IPS DF 4.7 (cell line): ENCODE results near the gene NEK10.
A peak's percentile ranks its signal among the peaks of the same experiment; 100 is the strongest.
"Not testable (repeated sequence)": the region's sequence is repeated elsewhere in the genome, so short reads cannot be mapped to it uniquely, and the experiment has no call there.

Experiments
- DNase-seq: peaks from one replicate; pipeline ENCODE4 v3.0.0-alpha.2; 2013; ENCODE audit warnings: low spot score; ENCODE audit errors: extremely low read depth

The NEK10 gene

GRCh38 chr3:27368831-27369607 lies at the start of gene NEK10:
Gene NEK10, minus strand, starts transcription at chr3:27369383. Its CDS starts 16,501 bp downstream, at chr3:27352882.
- peak; percentile 81 for DNase-seq

- no peak for DNase-seq
Measured at GRCh38 chr3:27415202-27415601, 46.0 kb upstream of the NEK10 start.

GRCh38 chr3:27392950-27393679 lies 23.9 kb upstream of the NEK10 start:
- DNase-seq: no peak

GRCh38 chr3:27392414-27392813 lies 23.2 kb upstream of the NEK10 start:
- DNase-seq: not testable (repeated sequence)

- DNase-seq: no peak
Measured at GRCh38 chr3:27391796-27392195, 22.6 kb upstream of the NEK10 start.

GRCh38 chr3:27387625-27388024 lies 18.4 kb upstream of the NEK10 start:
- no peak for DNase-seq

GRCh38 chr3:27385504-27385903 lies 16.3 kb upstream of the NEK10 start:
- DNase-seq: no peak

GRCh38 chr3:27384191-27384590 lies 15.0 kb upstream of the NEK10 start:
- no peak for DNase-seq

GRCh38 chr3:27380433-27381357 lies 11.5 kb upstream of the NEK10 start:
- DNase-seq: no peak

- no peak for DNase-seq
Measured at GRCh38 chr3:27378331-27378730, 9.1 kb upstream of the NEK10 start.

- no peak for DNase-seq
Measured at GRCh38 chr3:27376109-27376772, 7.1 kb upstream of the NEK10 start.

GRCh38 chr3:27366062-27366591 lies 3.1 kb downstream of the NEK10 start:
- no peak for DNase-seq

GRCh38 chr3:27360113-27361078 lies 8.8 kb downstream of the NEK10 start:
- DNase-seq: no peak

- no peak for DNase-seq
Measured at GRCh38 chr3:27358372-27358771, 10.8 kb downstream of the NEK10 start.

GRCh38 chr3:27357665-27358258 lies 11.4 kb downstream of the NEK10 start:
- DNase-seq: peak; percentile 38

GRCh38 chr3:27356976-27357375 lies 12.2 kb downstream of the NEK10 start:
- no peak for DNase-seq

- no peak for DNase-seq
Measured at GRCh38 chr3:27354588-27355203, 14.5 kb downstream of the NEK10 start.

- DNase-seq: no peak
Measured at GRCh38 chr3:27354161-27354560, 15.0 kb downstream of the NEK10 start.

- DNase-seq: no peak
Measured at GRCh38 chr3:27353221-27353620, 16.0 kb downstream of the NEK10 start.
